ENCODE data around the gene ATP10A. TPM values are rescaled to one million over a fixed set of nuclear protein-coding genes. Genes with fewer than 3 reads are reported as not detected.

ATP10A gene
- total RNA-seq, 1 donor, result 15.8 TPM

- Histone ChIP-seq H3K4me1 (ENCODE audit: insufficient read depth, low read length) (peaks cover 43% of the 10 kb centered on the region), H3K9me3 (ENCODE audit: low read depth, low read length) (no peaks in the 10 kb centered on the region), H3K4me3 (ENCODE audit: low read length) (no peak overlapping the region), H3K27me3 (ENCODE audit: insufficient read depth, low read length) (no peaks in the 10 kb centered on the region)
These were observed 61.4 kb downstream of the ATP10A start for GRCh38 chr15:25801586-25802284.

DNA sequence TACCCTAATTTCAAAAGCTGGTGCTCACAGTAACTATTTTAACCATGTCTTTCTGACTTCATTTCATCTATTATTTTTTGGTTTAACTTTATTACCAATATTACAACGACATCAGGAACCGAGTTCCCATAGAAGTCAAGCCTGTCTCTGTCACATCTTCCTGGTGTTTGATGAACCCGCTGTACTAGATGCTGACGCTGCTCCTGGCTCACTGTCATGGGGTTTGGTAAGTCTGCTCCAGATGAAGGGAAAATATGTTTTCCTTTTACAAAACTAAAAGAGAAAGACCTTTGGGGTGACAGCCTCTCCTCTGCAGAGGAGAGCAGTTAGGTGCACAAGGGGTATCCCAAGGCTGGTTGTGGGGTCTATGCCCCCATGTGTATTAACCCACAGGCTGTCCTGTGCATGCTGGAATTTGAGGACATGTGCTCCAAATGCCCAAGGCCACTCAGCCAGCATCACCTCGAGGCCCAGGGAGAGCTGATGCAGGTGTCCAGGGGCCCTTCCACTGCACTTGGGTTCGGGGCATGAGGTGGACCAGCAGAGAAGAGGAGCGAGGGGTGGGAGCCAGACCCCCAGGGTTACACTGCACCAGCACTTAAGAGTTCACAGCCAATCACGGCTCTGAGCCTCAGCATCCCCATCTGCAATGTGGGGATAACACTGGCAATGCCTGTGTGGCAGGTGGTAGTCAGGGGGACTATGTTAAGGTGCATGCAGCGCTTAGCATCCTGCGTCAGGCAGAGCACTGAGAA lies 62.2 kb downstream of the ATP10A start:
- H3K4me1 ChIP-seq (ENCODE audit: insufficient read depth, low read length), result peaks cover 49% of the 10 kb centered on the region
- H3K4me3 ChIP-seq (ENCODE audit: low read length), result no peak overlapping the region
- H3K9me3 ChIP-seq (ENCODE audit: low read depth, low read length), result no peaks in the 10 kb centered on the region
- H3K27me3 ChIP-seq (ENCODE audit: insufficient read depth, low read length), result no peaks in the 10 kb centered on the region

GRCh38 chr15:25799906-25800700 lies 63.0 kb downstream of the ATP10A start:
- H3K4me1 ChIP-seq (ENCODE audit: insufficient read depth, low read length), result peaks cover 58% of the 10 kb centered on the region
- no peak overlapping the region for H3K4me3 ChIP-seq (ENCODE audit: low read length)
- no peaks in the 10 kb centered on the region for H3K9me3 ChIP-seq (ENCODE audit: low read depth, low read length)
- no peaks in the 10 kb centered on the region for H3K27me3 ChIP-seq (ENCODE audit: insufficient read depth, low read length)

DNA sequence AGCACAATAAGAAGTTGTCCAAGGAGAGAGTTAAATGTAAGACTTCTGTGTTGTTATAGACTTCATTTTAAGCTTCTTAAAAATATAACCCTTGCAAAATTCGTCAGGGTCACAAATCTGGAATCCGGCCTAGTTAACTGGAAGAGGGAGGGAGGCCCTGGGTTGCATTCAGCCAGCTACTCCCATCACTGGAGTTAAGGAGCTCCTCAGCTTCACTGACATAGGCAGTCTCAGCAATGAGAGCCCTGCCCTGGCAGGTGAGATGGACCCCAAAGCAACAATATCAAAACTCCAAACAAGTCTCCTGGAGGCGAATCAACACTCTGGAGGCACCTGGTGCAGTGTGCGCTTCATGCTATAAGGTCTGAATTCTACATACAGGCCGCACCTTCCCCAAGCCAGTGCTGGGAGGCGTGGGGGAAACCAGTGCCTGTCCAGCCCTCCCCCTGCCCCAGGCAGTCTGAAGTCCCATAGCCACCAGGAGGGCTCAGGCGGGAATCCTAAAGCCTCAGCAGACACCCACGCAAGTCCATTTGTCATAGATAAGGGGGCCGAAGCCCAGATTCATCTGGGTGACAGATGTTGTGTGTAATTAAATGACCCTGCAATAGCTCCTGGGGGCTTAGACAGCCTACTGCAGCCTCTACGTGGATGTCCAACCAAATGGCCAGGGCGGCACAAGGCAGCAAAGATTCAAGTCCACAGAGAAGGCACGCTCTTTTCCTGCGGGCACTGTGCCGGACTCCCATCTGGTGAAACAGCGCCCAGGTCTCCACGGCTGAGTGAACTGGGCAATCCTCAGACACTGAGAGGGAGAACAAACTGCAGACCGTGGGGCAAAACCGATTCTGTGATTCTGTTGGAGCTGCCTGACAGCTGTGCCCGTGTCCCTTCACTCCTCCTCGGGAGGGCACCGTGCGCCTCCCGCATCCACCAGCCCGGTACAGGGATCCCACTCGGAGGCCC lies 64.9 kb downstream of the ATP10A start:
- no peaks in the 10 kb centered on the region for H3K27me3 ChIP-seq (ENCODE audit: insufficient read depth, low read length)
- H3K4me3 ChIP-seq (ENCODE audit: low read length), result no peak overlapping the region
- H3K4me1 ChIP-seq (ENCODE audit: insufficient read depth, low read length), result peaks cover 74% of the 10 kb centered on the region
- no peaks in the 10 kb centered on the region for H3K9me3 ChIP-seq (ENCODE audit: low read depth, low read length)

- Histone ChIP-seq H3K9me3 (ENCODE audit: low read depth, low read length) (no peaks in the 10 kb centered on the region), H3K4me1 (ENCODE audit: insufficient read depth, low read length) (peaks cover 77% of the 10 kb centered on the region), H3K27me3 (ENCODE audit: insufficient read depth, low read length) (no peaks in the 10 kb centered on the region), H3K4me3 (ENCODE audit: low read length) (no peak overlapping the region)
These were observed 65.6 kb downstream of the ATP10A start for GRCh38 chr15:25797511-25797935.

GRCh38 chr15:25797035-25797434 lies 66.1 kb downstream of the ATP10A start:
- H3K4me1 ChIP-seq (ENCODE audit: insufficient read depth, low read length), result peaks cover 77% of the 10 kb centered on the region

GRCh38 chr15:25796395-25796794 lies 66.7 kb downstream of the ATP10A start:
- no peaks in the 10 kb centered on the region for H3K27me3 ChIP-seq (ENCODE audit: insufficient read depth, low read length)
- no peaks in the 10 kb centered on the region for H3K9me3 ChIP-seq (ENCODE audit: low read depth, low read length)
- no peak overlapping the region for H3K4me3 ChIP-seq (ENCODE audit: low read length)
- peaks cover 76% of the 10 kb centered on the region for H3K4me1 ChIP-seq (ENCODE audit: insufficient read depth, low read length)

More at GRCh38 chr15:25797035-25797434, 66.1 kb downstream of the ATP10A start:
- H3K27me3 ChIP-seq (ENCODE audit: insufficient read depth, low read length), result no peaks in the 10 kb centered on the region
- no peak overlapping the region for H3K4me3 ChIP-seq (ENCODE audit: low read length)
- H3K9me3 ChIP-seq (ENCODE audit: low read depth, low read length), result no peaks in the 10 kb centered on the region

- H3K4me3 ChIP-seq (ENCODE audit: low read length), result no peak overlapping the region
- peaks cover 70% of the 10 kb centered on the region for H3K4me1 ChIP-seq (ENCODE audit: insufficient read depth, low read length)
- H3K27me3 ChIP-seq (ENCODE audit: insufficient read depth, low read length), result no peaks in the 10 kb centered on the region
- H3K9me3 ChIP-seq (ENCODE audit: low read depth, low read length), result no peaks in the 10 kb centered on the region
These were observed 67.4 kb downstream of the ATP10A start for GRCh38 chr15:25795712-25796111.

DNA sequence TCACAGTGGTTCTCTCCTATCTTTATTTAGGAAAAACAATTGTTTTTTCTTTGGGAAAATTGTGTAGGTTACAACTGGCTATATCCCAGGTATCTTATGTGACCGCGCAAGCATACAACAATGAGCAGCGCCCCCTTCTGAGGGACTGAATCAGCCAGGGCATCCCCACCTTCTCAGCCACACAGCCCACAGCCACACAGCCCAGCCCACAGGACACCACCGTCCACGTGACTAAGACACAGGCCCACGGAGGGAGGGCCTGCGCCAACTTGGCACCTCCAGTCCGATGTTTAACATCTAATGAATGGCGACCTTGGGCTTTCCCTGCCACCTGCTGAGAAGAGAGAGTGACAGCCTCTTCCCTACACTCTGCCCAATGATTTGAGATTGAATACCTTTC lies 68.1 kb downstream of the ATP10A start:
- no peaks in the 10 kb centered on the region for H3K9me3 ChIP-seq (ENCODE audit: low read depth, low read length)
- peaks cover 67% of the 10 kb centered on the region for H3K4me1 ChIP-seq (ENCODE audit: insufficient read depth, low read length)
- no peaks in the 10 kb centered on the region for H3K27me3 ChIP-seq (ENCODE audit: insufficient read depth, low read length)
- H3K4me3 ChIP-seq (ENCODE audit: low read length), result no peak overlapping the region

DNA sequence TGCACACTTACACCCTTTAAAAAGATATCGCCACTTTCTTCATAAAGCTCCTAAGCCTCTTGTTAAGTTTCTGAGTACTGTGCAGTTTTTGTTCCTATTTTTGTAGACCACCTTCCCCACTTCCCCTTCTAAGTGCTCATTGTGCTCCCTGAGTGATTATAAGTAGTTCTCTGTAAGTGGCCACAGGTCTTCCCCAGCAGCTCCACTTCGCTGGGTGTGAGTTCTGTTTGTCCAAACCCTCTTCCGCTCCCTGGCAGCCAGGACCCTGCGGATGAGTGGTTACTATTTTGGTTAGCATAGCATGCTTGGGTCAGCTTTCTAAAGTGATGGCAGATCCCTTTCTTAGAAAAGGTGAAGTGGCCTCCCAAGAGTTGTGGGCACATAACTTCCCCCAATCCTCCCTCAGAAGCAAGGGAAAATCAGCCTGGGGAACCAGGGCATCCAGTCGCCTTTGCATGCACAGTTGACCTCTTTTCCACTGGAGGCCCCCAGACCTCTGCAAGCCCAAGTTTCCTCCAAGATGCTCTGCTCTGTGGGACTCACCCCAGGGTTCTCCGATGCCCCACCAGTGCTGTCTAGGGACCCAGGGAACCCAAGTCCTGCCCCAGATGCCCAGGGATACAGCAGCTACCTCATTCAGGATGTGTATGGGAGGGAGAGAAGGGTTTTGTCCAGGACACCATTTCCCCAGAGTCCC lies 69.6 kb downstream of the ATP10A start:
- Histone ChIP-seq H3K4me3 (ENCODE audit: low read length) (no peak overlapping the region), H3K4me1 (ENCODE audit: insufficient read depth, low read length) (peaks cover 66% of the 10 kb centered on the region), H3K9me3 (ENCODE audit: low read depth, low read length) (no peaks in the 10 kb centered on the region), H3K27me3 (ENCODE audit: insufficient read depth, low read length) (no peaks in the 10 kb centered on the region)

GRCh38 chr15:25792128-25792527 lies 71.0 kb downstream of the ATP10A start:
- Histone ChIP-seq H3K27me3 (ENCODE audit: insufficient read depth, low read length) (no peaks in the 10 kb centered on the region), H3K9me3 (ENCODE audit: low read depth, low read length) (no peaks in the 10 kb centered on the region), H3K4me3 (ENCODE audit: low read length) (no peak overlapping the region), H3K4me1 (ENCODE audit: insufficient read depth, low read length) (peaks cover 74% of the 10 kb centered on the region)

GRCh38 chr15:25790000-25790660 lies 73.0 kb downstream of the ATP10A start:
- Histone ChIP-seq H3K27me3 (ENCODE audit: insufficient read depth, low read length) (no peaks in the 10 kb centered on the region), H3K4me3 (ENCODE audit: low read length) (no peak overlapping the region), H3K9me3 (ENCODE audit: low read depth, low read length) (no peaks in the 10 kb centered on the region), H3K4me1 (ENCODE audit: insufficient read depth, low read length) (peaks cover 73% of the 10 kb centered on the region)

DNA sequence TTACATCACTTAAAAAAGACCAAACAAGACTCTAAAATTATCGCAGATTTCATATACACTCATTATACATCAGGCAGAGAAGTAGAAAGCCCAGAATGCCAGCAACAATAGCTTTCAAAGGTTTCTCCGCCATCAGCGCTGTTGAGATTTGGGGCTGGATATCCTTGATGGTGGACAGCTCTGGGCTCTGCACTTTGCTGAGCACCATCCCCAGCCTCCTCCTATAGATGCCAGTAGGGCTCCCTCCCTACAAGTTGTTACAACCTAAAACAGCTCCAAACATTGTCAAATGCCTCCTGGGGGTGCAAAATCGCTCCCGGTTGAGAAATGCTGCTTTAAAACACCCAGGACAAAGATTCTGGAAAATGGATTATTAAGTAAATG lies 73.5 kb downstream of the ATP10A start:
- no peaks in the 10 kb centered on the region for H3K27me3 ChIP-seq (ENCODE audit: insufficient read depth, low read length)
- no peaks in the 10 kb centered on the region for H3K9me3 ChIP-seq (ENCODE audit: low read depth, low read length)
- H3K4me3 ChIP-seq (ENCODE audit: low read length), result no peak overlapping the region
- H3K4me1 ChIP-seq (ENCODE audit: insufficient read depth, low read length), result peaks cover 72% of the 10 kb centered on the region
